ENCODE measurements around the gene FAM98A. TPM values are rescaled to one million over a fixed set of nuclear protein-coding genes. Genes with fewer than 3 reads are reported as not detected.

Gene FAM98A
- total and polyA plus RNA-seq, 4 donors, result 6.8 to 58.1 (median 33.7) TPM

DNA sequence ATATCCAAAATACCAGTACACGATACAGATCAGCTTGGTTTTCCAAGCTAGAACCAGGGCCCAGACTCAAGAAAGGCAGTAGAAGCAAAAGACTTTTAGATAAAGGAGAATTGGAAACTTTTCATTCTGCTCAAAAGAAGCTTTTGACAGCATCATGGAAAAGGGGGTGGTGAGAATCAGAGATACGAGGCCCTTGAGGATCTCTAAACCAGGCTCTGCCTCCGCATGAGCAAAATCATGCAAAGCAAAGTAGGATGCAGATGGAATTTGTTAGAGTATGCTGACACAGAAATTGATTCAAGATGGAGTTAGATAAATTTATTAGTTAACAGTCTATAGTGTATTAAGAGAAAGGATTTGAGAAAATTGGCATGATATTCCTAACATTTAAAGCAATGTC, 39.8 kb downstream of the FAM98A start:
- H3K27me3 ChIP-seq (ENCODE audit: control insufficient read depth in 4 of 4, insufficient read depth in 4 of 4, low read length in 3 of 4), result no peaks in the 10 kb centered on the region
- no peak overlapping the region for H3K27ac ChIP-seq (ENCODE audit: low read depth in 1 of 2, low read length in 2 of 2)
- H3K4me1 ChIP-seq (ENCODE audit: control insufficient read depth in 4 of 4, insufficient read depth in 4 of 4, low read length in 3 of 4), result no peaks in the 10 kb centered on the region
- no peaks in the 10 kb centered on the region for H3K9me3 ChIP-seq (ENCODE audit: control insufficient read depth in 4 of 4, low read length in 3 of 4)
- DNase-seq (ENCODE audit: low spot score), result no peak
- WGBS, result 91% methylated on average over 3 of the region's 3 CpGs
- TF ChIP-seq, protein P1, sequence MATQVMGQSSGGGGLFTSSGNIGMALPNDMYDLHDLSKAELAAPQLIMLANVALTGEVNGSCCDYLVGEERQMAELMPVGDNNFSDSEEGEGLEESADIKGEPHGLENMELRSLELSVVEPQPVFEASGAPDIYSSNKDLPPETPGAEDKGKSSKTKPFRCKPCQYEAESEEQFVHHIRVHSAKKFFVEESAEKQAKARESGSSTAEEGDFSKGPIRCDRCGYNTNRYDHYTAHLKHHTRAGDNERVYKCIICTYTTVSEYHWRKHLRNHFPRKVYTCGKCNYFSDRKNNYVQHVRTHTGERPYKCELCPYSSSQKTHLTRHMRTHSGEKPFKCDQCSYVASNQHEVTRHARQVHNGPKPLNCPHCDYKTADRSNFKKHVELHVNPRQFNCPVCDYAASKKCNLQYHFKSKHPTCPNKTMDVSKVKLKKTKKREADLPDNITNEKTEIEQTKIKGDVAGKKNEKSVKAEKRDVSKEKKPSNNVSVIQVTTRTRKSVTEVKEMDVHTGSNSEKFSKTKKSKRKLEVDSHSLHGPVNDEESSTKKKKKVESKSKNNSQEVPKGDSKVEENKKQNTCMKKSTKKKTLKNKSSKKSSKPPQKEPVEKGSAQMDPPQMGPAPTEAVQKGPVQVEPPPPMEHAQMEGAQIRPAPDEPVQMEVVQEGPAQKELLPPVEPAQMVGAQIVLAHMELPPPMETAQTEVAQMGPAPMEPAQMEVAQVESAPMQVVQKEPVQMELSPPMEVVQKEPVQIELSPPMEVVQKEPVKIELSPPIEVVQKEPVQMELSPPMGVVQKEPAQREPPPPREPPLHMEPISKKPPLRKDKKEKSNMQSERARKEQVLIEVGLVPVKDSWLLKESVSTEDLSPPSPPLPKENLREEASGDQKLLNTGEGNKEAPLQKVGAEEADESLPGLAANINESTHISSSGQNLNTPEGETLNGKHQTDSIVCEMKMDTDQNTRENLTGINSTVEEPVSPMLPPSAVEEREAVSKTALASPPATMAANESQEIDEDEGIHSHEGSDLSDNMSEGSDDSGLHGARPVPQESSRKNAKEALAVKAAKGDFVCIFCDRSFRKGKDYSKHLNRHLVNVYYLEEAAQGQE (IDR thresholded peaks at IDR 0.05), result no peak
- no peak for TF ChIP-seq EGR1 (IDR thresholded peaks at IDR 0.05; ENCODE audit: low read depth in 2 of 2)
- no peak for TF ChIP-seq FOXA2 (IDR thresholded peaks at IDR 0.05)
- no peak overlapping the region for H3K4me3 ChIP-seq (ENCODE audit: low read depth in 1 of 3, low read length in 3 of 3)
- no peak overlapping the region for H3K9ac ChIP-seq (ENCODE audit: low read depth in 1 of 2, low read length in 2 of 2)
- H3K36me3 ChIP-seq (ENCODE audit: control insufficient read depth in 4 of 4, insufficient read depth in 3 of 4, low read depth in 1 of 4, low read length in 3 of 4), result no peaks in the 10 kb centered on the region

DNA sequence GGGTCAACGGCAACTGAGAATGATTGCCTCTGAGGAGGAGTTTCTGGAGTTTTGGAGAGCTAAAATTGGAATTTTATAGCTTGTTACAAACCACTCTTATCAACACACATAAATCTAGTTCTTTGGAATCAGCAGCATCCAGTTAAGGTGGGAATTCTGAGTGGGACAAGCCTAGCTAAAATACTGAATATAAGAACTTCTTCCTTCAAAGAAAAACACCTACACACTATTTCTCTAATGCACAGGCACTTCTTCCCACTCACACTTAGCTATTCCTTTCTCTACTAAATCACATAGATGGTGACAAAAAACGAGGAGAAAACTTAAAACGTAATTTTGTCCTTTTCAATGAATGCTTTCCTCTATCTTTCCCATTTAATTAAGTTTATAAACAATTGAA, 43.4 kb downstream of the FAM98A start:
- 77% methylated on average over 3 of the region's 3 CpGs for WGBS
- TF ChIP-seq HNF4G (IDR thresholded peaks at IDR 0.05) (no peak), JUND (IDR thresholded peaks at IDR 0.05) (no peak), FOXA1 (IDR thresholded peaks at IDR 0.05) (no peak), EGR1 (IDR thresholded peaks at IDR 0.05; ENCODE audit: low read depth in 2 of 2) (no peak), GABPA (IDR thresholded peaks at IDR 0.05 in 1 of 2, conservative IDR thresholded peaks at IDR 0.05 in 1 of 2) (no peak), SP1 (IDR thresholded peaks at IDR 0.05) (no peak), YY1 (IDR thresholded peaks at IDR 0.05) (no peak), NR2F2 (IDR thresholded peaks at IDR 0.05) (no peak), RXRA (IDR thresholded peaks at IDR 0.05) (no peak), RAD21 (IDR thresholded peaks at IDR 0.05) (no peak), TAF1 (conservative IDR thresholded peaks at IDR 0.05) (no peak)
- TF ChIP-seq, protein P2, sequence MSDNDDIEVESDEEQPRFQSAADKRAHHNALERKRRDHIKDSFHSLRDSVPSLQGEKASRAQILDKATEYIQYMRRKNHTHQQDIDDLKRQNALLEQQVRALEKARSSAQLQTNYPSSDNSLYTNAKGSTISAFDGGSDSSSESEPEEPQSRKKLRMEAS (IDR thresholded peaks at IDR 0.05), result no peak
- TF ChIP-seq, protein P3, sequence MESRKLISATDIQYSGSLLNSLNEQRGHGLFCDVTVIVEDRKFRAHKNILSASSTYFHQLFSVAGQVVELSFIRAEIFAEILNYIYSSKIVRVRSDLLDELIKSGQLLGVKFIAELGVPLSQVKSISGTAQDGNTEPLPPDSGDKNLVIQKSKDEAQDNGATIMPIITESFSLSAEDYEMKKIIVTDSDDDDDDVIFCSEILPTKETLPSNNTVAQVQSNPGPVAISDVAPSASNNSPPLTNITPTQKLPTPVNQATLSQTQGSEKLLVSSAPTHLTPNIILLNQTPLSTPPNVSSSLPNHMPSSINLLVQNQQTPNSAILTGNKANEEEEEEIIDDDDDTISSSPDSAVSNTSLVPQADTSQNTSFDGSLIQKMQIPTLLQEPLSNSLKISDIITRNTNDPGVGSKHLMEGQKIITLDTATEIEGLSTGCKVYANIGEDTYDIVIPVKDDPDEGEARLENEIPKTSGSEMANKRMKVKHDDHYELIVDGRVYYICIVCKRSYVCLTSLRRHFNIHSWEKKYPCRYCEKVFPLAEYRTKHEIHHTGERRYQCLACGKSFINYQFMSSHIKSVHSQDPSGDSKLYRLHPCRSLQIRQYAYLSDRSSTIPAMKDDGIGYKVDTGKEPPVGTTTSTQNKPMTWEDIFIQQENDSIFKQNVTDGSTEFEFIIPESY (IDR thresholded peaks at IDR 0.05), result no peak
- TF ChIP-seq, protein P4, sequence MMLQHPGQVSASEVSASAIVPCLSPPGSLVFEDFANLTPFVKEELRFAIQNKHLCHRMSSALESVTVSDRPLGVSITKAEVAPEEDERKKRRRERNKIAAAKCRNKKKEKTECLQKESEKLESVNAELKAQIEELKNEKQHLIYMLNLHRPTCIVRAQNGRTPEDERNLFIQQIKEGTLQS (IDR thresholded peaks at IDR 0.05), result no peak
- TF ChIP-seq, protein P1 (IDR thresholded peaks at IDR 0.05), result no peak
- no peaks in the 10 kb centered on the region for H3K27me3 ChIP-seq (ENCODE audit: control insufficient read depth in 4 of 4, insufficient read depth in 4 of 4, low read length in 3 of 4)
- H3K27ac ChIP-seq (ENCODE audit: low read depth in 1 of 2, low read length in 2 of 2), result peak overlapping the region in 1 of 2 donors; percentile 38
- H3K4me3 ChIP-seq (ENCODE audit: low read depth in 1 of 3, low read length in 3 of 3), result no peak overlapping the region
- no peaks in the 10 kb centered on the region for H3K36me3 ChIP-seq (ENCODE audit: control insufficient read depth in 4 of 4, insufficient read depth in 3 of 4, low read depth in 1 of 4, low read length in 3 of 4)
- DNase-seq (ENCODE audit: low spot score), result no peak
- H3K4me1 ChIP-seq (ENCODE audit: control insufficient read depth in 4 of 4, insufficient read depth in 4 of 4, low read length in 3 of 4), result peaks cover 0 to 8% (median 2%) of the 10 kb centered on the region in 4 donors
- no peaks in the 10 kb centered on the region for H3K9me3 ChIP-seq (ENCODE audit: control insufficient read depth in 4 of 4, low read length in 3 of 4)
- H3K9ac ChIP-seq (ENCODE audit: low read depth in 1 of 2, low read length in 2 of 2), result no peak overlapping the region

Measured in liver (tissue), 9 donors.